ENCODE results near the gene OR2A14. TPM values are rescaled to one million over a fixed set of nuclear protein-coding genes. Genes with fewer than 3 reads are reported as not detected.
"Not testable (repeated sequence)": the region's sequence is repeated elsewhere in the genome, so short reads cannot be mapped to it uniquely, and the experiment has no call there.

OR2A14 gene
- total and polyA plus RNA-seq, 8 donors: 0.14 to 0.20 (median 0.15) TPM; not detected in 4

DNA sequence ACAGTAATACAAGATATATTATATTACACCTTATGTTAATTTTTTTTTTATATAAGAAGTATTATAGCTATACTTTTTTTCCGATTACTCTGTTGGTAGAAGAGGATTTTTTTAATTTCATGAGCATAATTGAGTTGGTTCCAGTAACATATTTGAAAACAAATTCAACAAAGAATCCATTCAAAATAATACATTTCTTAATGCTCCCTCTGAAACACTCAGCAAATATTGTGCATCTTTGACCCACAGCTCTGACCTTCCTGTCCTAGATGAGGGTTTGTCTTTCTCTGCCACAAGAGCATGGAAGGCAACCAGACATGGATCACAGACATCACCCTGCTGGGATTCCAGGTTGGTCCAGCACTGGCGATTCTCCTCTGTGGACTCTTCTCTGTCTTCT is 13.7 kb upstream of the OR2A14 start, which contains the start of gene OR2A2:
Gene OR2A2 (plus strand): TSS at position 301 of the 400 bp plus-strand sequence. CDS start 0 bp downstream, at position 301.
- H3K36me3 ChIP-seq: no peaks in the 10 kb centered on the region
- H3K27ac ChIP-seq: no peak within 1 kb of the TSS
- H3K4me3 ChIP-seq: no peak within 1 kb of the TSS
- H3K9me3 ChIP-seq: no peaks in the 10 kb centered on the region
- TF ChIP-seq, protein P1, sequence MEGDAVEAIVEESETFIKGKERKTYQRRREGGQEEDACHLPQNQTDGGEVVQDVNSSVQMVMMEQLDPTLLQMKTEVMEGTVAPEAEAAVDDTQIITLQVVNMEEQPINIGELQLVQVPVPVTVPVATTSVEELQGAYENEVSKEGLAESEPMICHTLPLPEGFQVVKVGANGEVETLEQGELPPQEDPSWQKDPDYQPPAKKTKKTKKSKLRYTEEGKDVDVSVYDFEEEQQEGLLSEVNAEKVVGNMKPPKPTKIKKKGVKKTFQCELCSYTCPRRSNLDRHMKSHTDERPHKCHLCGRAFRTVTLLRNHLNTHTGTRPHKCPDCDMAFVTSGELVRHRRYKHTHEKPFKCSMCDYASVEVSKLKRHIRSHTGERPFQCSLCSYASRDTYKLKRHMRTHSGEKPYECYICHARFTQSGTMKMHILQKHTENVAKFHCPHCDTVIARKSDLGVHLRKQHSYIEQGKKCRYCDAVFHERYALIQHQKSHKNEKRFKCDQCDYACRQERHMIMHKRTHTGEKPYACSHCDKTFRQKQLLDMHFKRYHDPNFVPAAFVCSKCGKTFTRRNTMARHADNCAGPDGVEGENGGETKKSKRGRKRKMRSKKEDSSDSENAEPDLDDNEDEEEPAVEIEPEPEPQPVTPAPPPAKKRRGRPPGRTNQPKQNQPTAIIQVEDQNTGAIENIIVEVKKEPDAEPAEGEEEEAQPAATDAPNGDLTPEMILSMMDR (IDR thresholded peaks at IDR 0.05): no peak
- no peaks in the 10 kb centered on the region for H3K4me1 ChIP-seq
- peaks cover 0 to 7% of the 10 kb centered on the region in 2 donors for H3K27me3 ChIP-seq
- DNase-seq (no peak), ATAC-seq (no peak)
- intact Hi-C loops (cut with DNase I): no loop called here

DNA sequence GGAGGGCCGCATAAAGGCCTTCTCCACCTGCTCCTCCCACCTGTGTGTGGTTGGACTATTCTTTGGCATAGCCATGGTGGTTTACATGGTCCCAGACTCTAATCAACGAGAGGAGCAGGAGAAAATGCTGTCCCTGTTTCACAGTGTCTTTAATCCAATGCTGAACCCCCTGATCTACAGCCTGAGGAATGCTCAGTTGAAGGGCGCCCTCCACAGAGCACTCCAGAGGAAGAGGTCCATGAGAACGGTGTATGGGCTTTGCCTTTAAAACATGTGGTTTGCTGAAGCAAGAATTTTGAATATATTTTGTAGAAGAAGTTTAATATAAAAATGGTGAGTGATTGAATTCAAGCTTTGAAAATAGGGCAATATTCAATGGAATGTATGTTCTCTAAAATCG is 12.7 kb upstream of the OR2A14 start:
- no peaks in the 10 kb centered on the region for H3K4me1 ChIP-seq
- H3K9me3 ChIP-seq: no peaks in the 10 kb centered on the region
- TF ChIP-seq, protein P1 (IDR thresholded peaks at IDR 0.05): no peak
- H3K4me3 ChIP-seq: no peak overlapping the region
- intact Hi-C loops (cut with DNase I): no loop called here
- H3K27me3 ChIP-seq: peaks cover 0 to 7% of the 10 kb centered on the region in 2 donors
- H3K36me3 ChIP-seq: no peaks in the 10 kb centered on the region
- DNase-seq (no peak), ATAC-seq (no peak)
- H3K27ac ChIP-seq: no peak overlapping the region

DNA sequence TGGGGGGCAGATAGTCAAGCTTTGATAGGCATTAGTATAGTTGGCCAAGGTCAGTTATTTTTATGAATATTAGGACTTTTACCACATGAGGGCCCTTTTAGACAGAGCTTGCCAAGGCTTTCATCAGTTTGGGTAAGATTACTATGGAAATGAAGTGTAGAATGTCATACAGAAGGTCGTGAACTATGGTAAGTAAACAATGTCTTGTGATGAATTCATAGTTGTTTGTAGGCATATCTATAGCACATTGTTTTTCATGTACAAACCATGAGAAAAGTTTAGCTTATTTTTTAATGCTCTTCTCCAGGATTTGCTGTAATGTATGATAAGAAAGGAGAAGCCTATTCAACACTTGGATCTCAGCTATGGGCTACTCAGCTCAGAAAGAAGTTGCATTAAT is 9.3 kb upstream of the OR2A14 start:
- no peak for ATAC-seq
- Histone ChIP-seq H3K36me3 (no peaks in the 10 kb centered on the region), H3K4me3 (no peak overlapping the region), H3K9me3 (no peaks in the 10 kb centered on the region), H3K27me3 (no peaks in the 10 kb centered on the region), H3K27ac (no peak overlapping the region), H3K4me1 (no peaks in the 10 kb centered on the region)
- DNase-seq: peak in 2 of 4 donors; percentile 62 to 69
- intact Hi-C loops (cut with DNase I): no loop called here
- TF ChIP-seq, protein P1 (IDR thresholded peaks at IDR 0.05): no peak

DNA sequence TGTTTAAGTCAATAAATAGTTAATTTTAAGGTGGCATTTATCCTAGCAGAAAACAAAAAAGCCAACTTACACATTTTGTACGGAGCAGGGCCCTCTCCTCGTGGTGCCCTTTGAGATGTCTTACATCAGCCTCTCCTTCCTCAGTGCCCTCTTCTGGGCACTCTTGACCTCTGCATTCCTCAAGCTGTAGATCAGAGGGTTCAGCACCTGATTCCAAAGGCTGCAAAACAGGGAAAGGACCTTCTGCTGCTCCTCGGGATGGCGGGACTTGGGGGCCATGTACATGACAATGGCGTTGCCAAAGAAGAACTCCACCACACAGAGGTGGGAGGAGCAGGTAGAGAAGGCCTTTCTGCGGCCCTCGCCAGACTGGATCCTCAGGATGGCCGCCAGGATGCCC is 4.6 kb upstream of the OR2A14 start:
- TF ChIP-seq, protein P1 (IDR thresholded peaks at IDR 0.05): no peak
- Histone ChIP-seq H3K27me3 (no peaks in the 10 kb centered on the region), H3K4me3 (no peak overlapping the region), H3K4me1 (no peaks in the 10 kb centered on the region), H3K27ac (no peak overlapping the region), H3K9me3 (no peaks in the 10 kb centered on the region), H3K36me3 (no peaks in the 10 kb centered on the region)
- intact Hi-C loops (cut with DNase I): no loop called here
- ATAC-seq: peak; percentile 41
- DNase-seq: peak in 1 of 4 donors; percentile 24

DNA sequence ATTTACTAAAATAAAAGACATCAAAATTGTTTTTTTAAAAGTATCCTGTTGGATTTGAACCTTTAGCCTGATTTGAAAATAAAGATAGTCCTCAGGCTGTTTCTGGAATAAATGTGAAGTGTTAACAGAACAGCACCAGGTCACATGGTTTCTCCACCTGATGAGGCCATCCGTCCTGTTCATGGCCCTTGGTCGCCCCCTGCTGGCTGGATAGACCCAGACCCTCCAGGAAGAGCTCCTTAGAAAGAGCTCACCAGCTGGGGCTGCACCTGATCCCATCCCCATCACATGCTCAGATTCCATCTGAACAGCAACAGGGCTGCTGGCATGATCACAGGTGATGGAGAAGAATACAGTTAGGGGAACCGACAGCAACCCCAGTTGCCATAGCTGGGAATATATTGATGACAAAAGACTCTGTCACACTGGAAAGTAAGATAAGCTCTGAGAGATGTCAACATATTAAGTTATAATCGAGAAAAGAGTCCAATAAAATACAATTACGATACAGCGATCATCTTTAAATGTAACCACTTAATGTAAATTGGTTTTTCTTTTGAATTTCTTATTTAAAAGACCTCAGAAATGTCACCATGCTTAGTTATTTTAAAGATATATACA is 4.8 kb downstream of the OR2A14 start:
- TF ChIP-seq, protein P1 (IDR thresholded peaks at IDR 0.05): peak; percentile 82 to 88
- H3K4me3 ChIP-seq: no peak overlapping the region
- no peaks in the 10 kb centered on the region for H3K27me3 ChIP-seq
- H3K36me3 ChIP-seq: no peaks in the 10 kb centered on the region
- DNase-seq (peak; percentile 65 to 91 (median 86)), ATAC-seq (peak; percentile 100)
- H3K9me3 ChIP-seq: no peaks in the 10 kb centered on the region
- intact Hi-C loops (cut with DNase I): no loop called here
- H3K4me1 ChIP-seq: no peaks in the 10 kb centered on the region
- H3K27ac ChIP-seq: no peak overlapping the region

DNA sequence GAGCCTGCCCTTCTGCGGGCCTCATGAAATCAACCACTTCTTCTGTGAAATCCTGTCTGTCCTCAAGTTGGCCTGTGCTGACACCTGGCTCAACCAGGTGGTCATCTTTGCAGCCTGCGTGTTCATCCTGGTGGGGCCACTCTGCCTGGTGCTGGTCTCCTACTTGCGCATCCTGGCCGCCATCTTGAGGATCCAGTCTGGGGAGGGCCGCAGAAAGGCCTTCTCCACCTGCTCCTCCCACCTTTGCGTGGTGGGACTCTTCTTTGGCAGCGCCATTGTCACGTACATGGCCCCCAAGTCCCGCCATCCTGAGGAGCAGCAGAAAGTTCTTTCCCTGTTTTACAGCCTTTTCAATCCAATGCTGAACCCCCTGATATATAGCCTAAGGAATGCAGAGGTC is 6.6 kb downstream of the OR2A14 start:
- peak in 1 of 4 donors; percentile 53 for DNase-seq
- H3K9me3 ChIP-seq; H3K27ac ChIP-seq; H3K36me3 ChIP-seq; H3K4me1 ChIP-seq; H3K27me3 ChIP-seq; ATAC-seq; intact Hi-C loops (cut with DNase I); H3K4me3 ChIP-seq: not testable (repeated sequence)

Measured in left lung (tissue), 10 donors.